HepG2 (cell line): Measurements from ENCODE around the gene RHOT2. TPM values are rescaled to one million over a fixed set of nuclear protein-coding genes. Genes with fewer than 3 reads are reported as not detected.

Experiments used
- CCAR2 ChIP-seq: fragments of 200-400 bp; formaldehyde crosslinking; optimal IDR thresholded peaks from 2 replicates; pipeline ENCODE3; 2018; ENCODE audit warnings: low read depth, mild to moderate bottlenecking, low read length, moderate library complexity
- GFI1 ChIP-seq: sonication (generic); formaldehyde crosslinking; IDR thresholded peaks from 2 replicates; pipeline ENCODE4 v1.5.0; 2020; ENCODE audit warnings: missing genetic modification reagents, mild to moderate bottlenecking, borderline replicate concordance
- HMG20A ChIP-seq: IDR thresholded peaks from 2 replicates; pipeline ENCODE4 v1.6.1; 2016; ENCODE audit warnings: borderline replicate concordance
- MIXL1 ChIP-seq: IDR thresholded peaks from 2 replicates; pipeline ENCODE4 v1.6.1; 2016
- NCOA2 ChIP-seq: sonication (generic); formaldehyde crosslinking; IDR thresholded peaks from 2 replicates; pipeline ENCODE4 v1.8.0; 2022; ENCODE audit warnings: inconsistent platforms
- RFX5 ChIP-seq: IDR thresholded peaks from 2 replicates; pipeline ENCODE4 v1.6.1; 2011; ENCODE audit warnings: low read depth, low read length, improper control_type of control experiment
- SALL2 ChIP-seq: sonication (generic); formaldehyde crosslinking; IDR thresholded peaks from 2 replicates; pipeline ENCODE4 v1.8.1; 2023; ENCODE audit warnings: mild to moderate bottlenecking, missing genetic modification reagents, inconsistent platforms
- TCF12 ChIP-seq, 2 experiments: fragments of 450-650 bp in 1 of 2; sonication (generic) in 1 of 2; formaldehyde crosslinking in 1 of 2; IDR thresholded peaks; 2 replicates each; pipeline versions ENCODE4 v1.6.1 to v1.8.0; 2017 to 2022; ENCODE audit warnings: antibody characterized with exemption in 1 of 2, mild to moderate bottlenecking in 1 of 2, missing genetic modification reagents in 1 of 2, moderate library complexity in 1 of 2
- ZNF350 ChIP-seq: sonication (generic); formaldehyde crosslinking; IDR thresholded peaks from 2 replicates; pipeline ENCODE4 v1.4.0; 2020; ENCODE audit warnings: mild to moderate bottlenecking, low read depth, missing genetic modification reagents, borderline replicate concordance
- ZNF570 ChIP-seq: sonication (generic); formaldehyde crosslinking; IDR thresholded peaks from 2 replicates; pipeline ENCODE4 v1.4.0; 2020; ENCODE audit warnings: mild to moderate bottlenecking, missing genetic modification reagents, borderline replicate concordance
- polyA plus RNA-seq, 8 experiments: library from polyadenylated mRNA; depleted of rRNA in 3 of 8; stranded (reverse) in 7 of 8; unstranded in 1 of 8; fragments of >200 nt; fragmentation: Illumina TruSeq in 4 of 8; extraction: Trizol in 4 of 8; gene quantifications; 2 replicates each; pipeline versions ENCODE4 v1.2.1 to v1.2.3, GENCODE V29; 2011 to 2016; ENCODE audit warnings: low read depth in 4 of 8, missing spikeins in 1 of 8, mixed read lengths in 1 of 8; ENCODE audit not compliant: insufficient read depth in 1 of 8
- total RNA-seq, 5 experiments: library from RNA; depleted of rRNA; stranded (reverse); fragments of >200 nt; fragmentation: Illumina TruSeq; extraction: Trizol; gene quantifications; 2 replicates each; pipeline ENCODE4 v1.2.3, GENCODE V29; 2016; ENCODE audit warnings: low read depth in 1 of 5
- TF ChIP-seq, protein P1 (sequence below): sonication (generic); formaldehyde crosslinking; conservative IDR thresholded peaks from 2 replicates; pipeline ENCODE4 v1.5.0; 2020; ENCODE audit warnings: missing genetic modification reagents
- TF ChIP-seq, protein P2 (sequence below): sonication (generic); formaldehyde crosslinking; conservative IDR thresholded peaks from 2 replicates; pipeline ENCODE4 v1.4.0; 2020; ENCODE audit warnings: missing genetic modification reagents
- TF ChIP-seq, protein P3 (sequence below): sonication (generic); formaldehyde crosslinking; IDR thresholded peaks from 2 replicates; pipeline ENCODE4 v1.8.0; 2022; ENCODE audit warnings: mild to moderate bottlenecking, missing genetic modification reagents; ENCODE audit not compliant: insufficient replicate concordance
- TF ChIP-seq, protein P4 (sequence below): sonication (generic); formaldehyde crosslinking; IDR thresholded peaks from 2 replicates; pipeline ENCODE4 v1.5.0; 2020; ENCODE audit warnings: mild to moderate bottlenecking, missing genetic modification reagents
- TF ChIP-seq, protein P5 (sequence below): sonication (generic); formaldehyde crosslinking; IDR thresholded peaks from 2 replicates; pipeline ENCODE4 v1.9.0; 2022; ENCODE audit warnings: low read depth, missing genetic modification reagents
- TF ChIP-seq, protein P6 (sequence below): sonication (generic); formaldehyde crosslinking; IDR thresholded peaks from 2 replicates; pipeline ENCODE4 v1.4.0; 2020; ENCODE audit warnings: mild to moderate bottlenecking, low read depth, missing genetic modification reagents
- TF ChIP-seq, protein P7 (sequence below): sonication (generic); formaldehyde crosslinking; IDR thresholded peaks from 2 replicates; pipeline ENCODE4 v1.5.1; 2020; ENCODE audit warnings: missing genetic modification reagents, mild to moderate bottlenecking, borderline replicate concordance

RHOT2 gene
- total and polyA plus RNA-seq, 2 of the 13 experiments (the other 11 are each of a cell fraction or from before 2014, with no cell fraction given), result 63.6 to 76.9 TPM

DNA sequence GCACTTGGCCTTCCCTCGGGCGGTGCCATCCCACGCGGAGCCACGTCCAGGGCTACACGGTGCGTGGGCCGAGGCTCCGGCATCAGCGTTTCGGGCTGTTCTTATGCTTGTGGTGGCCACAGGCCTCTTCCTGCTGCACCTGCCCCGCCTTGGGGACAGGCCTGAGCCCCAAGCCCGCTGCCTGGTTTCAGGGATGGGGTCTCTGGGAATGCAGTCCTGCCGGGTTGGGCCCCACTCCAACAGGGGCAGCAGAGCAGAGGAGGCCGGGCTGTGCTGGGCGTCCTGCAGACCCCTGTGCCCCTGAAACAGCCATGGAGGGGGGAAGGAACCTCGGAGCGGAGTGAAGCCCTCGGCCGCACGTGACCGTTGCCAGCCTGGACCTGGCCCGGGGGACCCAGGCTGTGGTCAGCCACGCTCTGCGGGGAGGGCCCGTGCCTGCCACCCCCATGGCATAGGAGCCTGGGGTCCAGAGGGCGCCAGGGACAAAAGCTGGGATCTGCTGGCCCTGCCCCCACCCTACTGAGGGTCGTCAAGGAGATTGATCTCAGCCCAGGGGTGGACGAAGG is 37.6 kb upstream of the RHOT2 start (continued):
- TF ChIP-seq, protein P1, sequence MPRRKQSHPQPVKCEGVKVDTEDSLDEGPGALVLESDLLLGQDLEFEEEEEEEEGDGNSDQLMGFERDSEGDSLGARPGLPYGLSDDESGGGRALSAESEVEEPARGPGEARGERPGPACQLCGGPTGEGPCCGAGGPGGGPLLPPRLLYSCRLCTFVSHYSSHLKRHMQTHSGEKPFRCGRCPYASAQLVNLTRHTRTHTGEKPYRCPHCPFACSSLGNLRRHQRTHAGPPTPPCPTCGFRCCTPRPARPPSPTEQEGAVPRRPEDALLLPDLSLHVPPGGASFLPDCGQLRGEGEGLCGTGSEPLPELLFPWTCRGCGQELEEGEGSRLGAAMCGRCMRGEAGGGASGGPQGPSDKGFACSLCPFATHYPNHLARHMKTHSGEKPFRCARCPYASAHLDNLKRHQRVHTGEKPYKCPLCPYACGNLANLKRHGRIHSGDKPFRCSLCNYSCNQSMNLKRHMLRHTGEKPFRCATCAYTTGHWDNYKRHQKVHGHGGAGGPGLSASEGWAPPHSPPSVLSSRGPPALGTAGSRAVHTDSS (CRISPR knock-in tag), result 0 out of 2 replicates have a peak, but pooled peaks have one; percentile 17
- TF ChIP-seq, protein P2, sequence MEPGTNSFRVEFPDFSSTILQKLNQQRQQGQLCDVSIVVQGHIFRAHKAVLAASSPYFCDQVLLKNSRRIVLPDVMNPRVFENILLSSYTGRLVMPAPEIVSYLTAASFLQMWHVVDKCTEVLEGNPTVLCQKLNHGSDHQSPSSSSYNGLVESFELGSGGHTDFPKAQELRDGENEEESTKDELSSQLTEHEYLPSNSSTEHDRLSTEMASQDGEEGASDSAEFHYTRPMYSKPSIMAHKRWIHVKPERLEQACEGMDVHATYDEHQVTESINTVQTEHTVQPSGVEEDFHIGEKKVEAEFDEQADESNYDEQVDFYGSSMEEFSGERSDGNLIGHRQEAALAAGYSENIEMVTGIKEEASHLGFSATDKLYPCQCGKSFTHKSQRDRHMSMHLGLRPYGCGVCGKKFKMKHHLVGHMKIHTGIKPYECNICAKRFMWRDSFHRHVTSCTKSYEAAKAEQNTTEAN, result peak; percentile 80
- TF ChIP-seq ZNF570 (CRISPR knock-in tag) (no peak), HMG20A (0 out of 2 replicates have a peak, but pooled peaks have one; percentile 3), CCAR2 (no peak), MIXL1 (CRISPR knock-in tag) (no peak), ZNF350 (CRISPR knock-in tag) (peak; percentile 49; the same call in 1 of the 2 replicates), NCOA2 (CRISPR knock-in tag) (no peak), TCF12 (IDR thresholded peaks at IDR 0.05) (no peak), TCF12 (CRISPR knock-in tag; IDR thresholded peaks at IDR 0.05) (no peak), RFX5 (no peak), GFI1 (CRISPR knock-in tag) (0 out of 2 replicates have a peak, but pooled peaks have one; percentile 35), SALL2 (no peak; the same call in 1 of the 2 replicates)
- TF ChIP-seq, protein P3, sequence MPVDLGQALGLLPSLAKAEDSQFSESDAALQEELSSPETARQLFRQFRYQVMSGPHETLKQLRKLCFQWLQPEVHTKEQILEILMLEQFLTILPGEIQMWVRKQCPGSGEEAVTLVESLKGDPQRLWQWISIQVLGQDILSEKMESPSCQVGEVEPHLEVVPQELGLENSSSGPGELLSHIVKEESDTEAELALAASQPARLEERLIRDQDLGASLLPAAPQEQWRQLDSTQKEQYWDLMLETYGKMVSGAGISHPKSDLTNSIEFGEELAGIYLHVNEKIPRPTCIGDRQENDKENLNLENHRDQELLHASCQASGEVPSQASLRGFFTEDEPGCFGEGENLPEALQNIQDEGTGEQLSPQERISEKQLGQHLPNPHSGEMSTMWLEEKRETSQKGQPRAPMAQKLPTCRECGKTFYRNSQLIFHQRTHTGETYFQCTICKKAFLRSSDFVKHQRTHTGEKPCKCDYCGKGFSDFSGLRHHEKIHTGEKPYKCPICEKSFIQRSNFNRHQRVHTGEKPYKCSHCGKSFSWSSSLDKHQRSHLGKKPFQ (CRISPR knock-in tag), result peak; percentile 18
- TF ChIP-seq, protein P4, sequence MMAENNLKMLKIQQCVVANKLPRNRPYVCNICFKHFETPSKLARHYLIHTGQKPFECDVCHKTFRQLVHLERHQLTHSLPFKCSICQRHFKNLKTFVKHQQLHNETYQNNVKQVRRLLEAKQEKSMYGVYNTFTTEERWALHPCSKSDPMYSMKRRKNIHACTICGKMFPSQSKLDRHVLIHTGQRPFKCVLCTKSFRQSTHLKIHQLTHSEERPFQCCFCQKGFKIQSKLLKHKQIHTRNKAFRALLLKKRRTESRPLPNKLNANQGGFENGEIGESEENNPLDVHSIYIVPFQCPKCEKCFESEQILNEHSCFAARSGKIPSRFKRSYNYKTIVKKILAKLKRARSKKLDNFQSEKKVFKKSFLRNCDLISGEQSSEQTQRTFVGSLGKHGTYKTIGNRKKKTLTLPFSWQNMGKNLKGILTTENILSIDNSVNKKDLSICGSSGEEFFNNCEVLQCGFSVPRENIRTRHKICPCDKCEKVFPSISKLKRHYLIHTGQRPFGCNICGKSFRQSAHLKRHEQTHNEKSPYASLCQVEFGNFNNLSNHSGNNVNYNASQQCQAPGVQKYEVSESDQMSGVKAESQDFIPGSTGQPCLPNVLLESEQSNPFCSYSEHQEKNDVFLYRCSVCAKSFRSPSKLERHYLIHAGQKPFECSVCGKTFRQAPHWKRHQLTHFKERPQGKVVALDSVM (CRISPR knock-in tag), result 0 out of 2 replicates have a peak, but pooled peaks have one; percentile 2
- TF ChIP-seq, protein P5, sequence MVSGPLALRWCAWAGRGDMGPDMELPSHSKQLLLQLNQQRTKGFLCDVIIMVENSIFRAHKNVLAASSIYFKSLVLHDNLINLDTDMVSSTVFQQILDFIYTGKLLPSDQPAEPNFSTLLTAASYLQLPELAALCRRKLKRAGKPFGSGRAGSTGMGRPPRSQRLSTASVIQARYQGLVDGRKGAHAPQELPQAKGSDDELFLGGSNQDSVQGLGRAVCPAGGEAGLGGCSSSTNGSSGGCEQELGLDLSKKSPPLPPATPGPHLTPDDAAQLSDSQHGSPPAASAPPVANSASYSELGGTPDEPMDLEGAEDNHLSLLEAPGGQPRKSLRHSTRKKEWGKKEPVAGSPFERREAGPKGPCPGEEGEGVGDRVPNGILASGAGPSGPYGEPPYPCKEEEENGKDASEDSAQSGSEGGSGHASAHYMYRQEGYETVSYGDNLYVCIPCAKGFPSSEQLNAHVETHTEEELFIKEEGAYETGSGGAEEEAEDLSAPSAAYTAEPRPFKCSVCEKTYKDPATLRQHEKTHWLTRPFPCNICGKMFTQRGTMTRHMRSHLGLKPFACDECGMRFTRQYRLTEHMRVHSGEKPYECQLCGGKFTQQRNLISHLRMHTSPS, result peak; percentile 67; the same call in 1 of the 2 replicates
- TF ChIP-seq, protein P6, sequence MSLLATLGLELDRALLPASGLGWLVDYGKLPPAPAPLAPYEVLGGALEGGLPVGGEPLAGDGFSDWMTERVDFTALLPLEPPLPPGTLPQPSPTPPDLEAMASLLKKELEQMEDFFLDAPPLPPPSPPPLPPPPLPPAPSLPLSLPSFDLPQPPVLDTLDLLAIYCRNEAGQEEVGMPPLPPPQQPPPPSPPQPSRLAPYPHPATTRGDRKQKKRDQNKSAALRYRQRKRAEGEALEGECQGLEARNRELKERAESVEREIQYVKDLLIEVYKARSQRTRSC (CRISPR knock-in tag), result 0 out of 2 replicates have a peak, but pooled peaks have one; percentile 36
- TF ChIP-seq, protein P7, sequence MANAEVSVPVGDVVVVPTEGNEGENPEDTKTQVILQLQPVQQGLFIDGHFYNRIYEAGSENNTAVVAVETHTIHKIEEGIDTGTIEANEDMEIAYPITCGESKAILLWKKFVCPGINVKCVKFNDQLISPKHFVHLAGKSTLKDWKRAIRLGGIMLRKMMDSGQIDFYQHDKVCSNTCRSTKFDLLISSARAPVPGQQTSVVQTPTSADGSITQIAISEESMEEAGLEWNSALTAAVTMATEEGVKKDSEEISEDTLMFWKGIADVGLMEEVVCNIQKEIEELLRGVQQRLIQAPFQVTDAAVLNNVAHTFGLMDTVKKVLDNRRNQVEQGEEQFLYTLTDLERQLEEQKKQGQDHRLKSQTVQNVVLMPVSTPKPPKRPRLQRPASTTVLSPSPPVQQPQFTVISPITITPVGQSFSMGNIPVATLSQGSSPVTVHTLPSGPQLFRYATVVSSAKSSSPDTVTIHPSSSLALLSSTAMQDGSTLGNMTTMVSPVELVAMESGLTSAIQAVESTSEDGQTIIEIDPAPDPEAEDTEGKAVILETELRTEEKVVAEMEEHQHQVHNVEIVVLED, result no peak
